Liver (tissue), 9 donors: Measurements from ENCODE around the gene TFB1M. TPM values are rescaled to one million over a fixed set of nuclear protein-coding genes. Genes with fewer than 3 reads are reported as not detected.

Experiments
- DNase-seq: peaks from one replicate; pipeline ENCODE4 v3.0.0-alpha.2; 2017; ENCODE audit warnings: low spot score
- H3K27ac ChIP-seq, 2 donors: one replicate each; pipeline ENCODE4 v1.7.0; 2013; ENCODE audit warnings: inconsistent platforms in 2 of 2, low read length in 2 of 2, control low read depth in 1 of 2, low read depth in 1 of 2, mild to moderate bottlenecking in 1 of 2
- H3K27me3 ChIP-seq, 4 donors: one replicate each; pipeline versions ENCODE4 v1.6.1 to v1.7.0; 2013; ENCODE audit warnings: low read length in 3 of 4, inconsistent platforms in 1 of 4, mild to moderate bottlenecking in 1 of 4, moderate library complexity in 1 of 4; ENCODE audit not compliant: control insufficient read depth in 4 of 4, insufficient read depth in 4 of 4
- H3K36me3 ChIP-seq, 4 donors: one replicate each; pipeline versions ENCODE4 v1.6.1 to v1.7.0; 2013; ENCODE audit warnings: low read length in 3 of 4, mild to moderate bottlenecking in 3 of 4, low read depth in 1 of 4, moderate library complexity in 1 of 4; ENCODE audit not compliant: control insufficient read depth in 4 of 4, insufficient read depth in 3 of 4
- H3K4me1 ChIP-seq, 4 donors: one replicate each; pipeline versions ENCODE4 v1.6.1 to v1.7.0; 2013; ENCODE audit warnings: low read length in 3 of 4, mild to moderate bottlenecking in 3 of 4, moderate library complexity in 1 of 4; ENCODE audit not compliant: control insufficient read depth in 4 of 4, insufficient read depth in 4 of 4
- H3K4me3 ChIP-seq, 3 donors: one replicate each; pipeline versions ENCODE4 v1.6.1 to v1.7.0; 2013; ENCODE audit warnings: low read length in 3 of 3, control low read depth in 1 of 3, low read depth in 1 of 3, mild to moderate bottlenecking in 1 of 3
- H3K9ac ChIP-seq, 2 donors: one replicate each; pipeline ENCODE4 v1.7.0; 2013; ENCODE audit warnings: low read length in 2 of 2, mild to moderate bottlenecking in 2 of 2, moderate library complexity in 2 of 2, control low read depth in 1 of 2, low read depth in 1 of 2
- H3K9me3 ChIP-seq, 4 donors: one replicate each; pipeline versions ENCODE4 v1.6.1 to v1.7.0; 2013; ENCODE audit warnings: low read length in 3 of 4; ENCODE audit not compliant: control insufficient read depth in 4 of 4
- ATF3 ChIP-seq: IDR thresholded peaks from 2 replicates; pipeline ENCODE4 v1.6.1; 2016; ENCODE audit warnings: antibody characterized with exemption
- CTCF ChIP-seq: fragments of 150-350 bp; IDR thresholded peaks from 2 replicates; pipeline ENCODE4 v1.5.1; 2017; ENCODE audit warnings: improper control_type of control experiment, low read depth, low read length; ENCODE audit not compliant: missing input control
- EGR1 ChIP-seq, 2 donors: IDR thresholded peaks; 2 replicates each; pipeline ENCODE4 v1.6.1; 2016 to 2018; ENCODE audit warnings: antibody characterized with exemption in 2 of 2, low read depth in 2 of 2
- FOXA1 ChIP-seq: IDR thresholded peaks from 2 replicates; pipeline ENCODE4 v1.6.1; 2016; ENCODE audit warnings: antibody characterized with exemption
- FOXA2 ChIP-seq: IDR thresholded peaks from 2 replicates; pipeline ENCODE4 v1.6.1; 2016; ENCODE audit warnings: antibody characterized with exemption
- GABPA ChIP-seq, 2 donors: IDR thresholded peaks in 1 of 2; conservative IDR thresholded peaks in 1 of 2; 2 replicates each; pipeline ENCODE4 v1.6.1; 2016; ENCODE audit warnings: antibody characterized with exemption in 2 of 2, mild to moderate bottlenecking in 1 of 2, moderate library complexity in 1 of 2
- HNF4A ChIP-seq, 2 donors: conservative IDR thresholded peaks; 2 replicates each; pipeline ENCODE4 v1.6.1; 2016; ENCODE audit warnings: antibody characterized with exemption in 2 of 2, mild to moderate bottlenecking in 2 of 2
- HNF4G ChIP-seq: IDR thresholded peaks from 2 replicates; pipeline ENCODE4 v1.6.1; 2016; ENCODE audit warnings: antibody characterized with exemption
- JUND ChIP-seq, 2 donors: IDR thresholded peaks; 2 replicates each; pipeline ENCODE4 v1.6.1; 2016; ENCODE audit warnings: antibody characterized with exemption in 2 of 2
- NR2F2 ChIP-seq: IDR thresholded peaks from 2 replicates; pipeline ENCODE4 v1.6.1; 2016; ENCODE audit warnings: antibody characterized with exemption
- RAD21 ChIP-seq, 2 donors: IDR thresholded peaks; 2 replicates each; pipeline ENCODE4 v1.6.1; 2016; ENCODE audit warnings: antibody characterized with exemption in 2 of 2, mild to moderate bottlenecking in 2 of 2
- REST ChIP-seq: IDR thresholded peaks from 2 replicates; pipeline ENCODE4 v1.6.1; 2016; ENCODE audit warnings: antibody characterized with exemption, mild to moderate bottlenecking
- RXRA ChIP-seq, 2 donors: IDR thresholded peaks; 2 replicates each; pipeline ENCODE4 v1.6.1; 2017 to 2018; ENCODE audit warnings: antibody characterized with exemption in 2 of 2, mild to moderate bottlenecking in 1 of 2
- SP1 ChIP-seq: IDR thresholded peaks from 2 replicates; pipeline ENCODE4 v1.6.1; 2018; ENCODE audit warnings: antibody characterized with exemption, mild to moderate bottlenecking
- TAF1 ChIP-seq: conservative IDR thresholded peaks from 2 replicates; pipeline ENCODE4 v1.6.1; 2016; ENCODE audit warnings: antibody characterized with exemption, mild to moderate bottlenecking
- YY1 ChIP-seq: IDR thresholded peaks from 2 replicates; pipeline ENCODE4 v1.6.1; 2016; ENCODE audit warnings: antibody characterized with exemption, mild to moderate bottlenecking
- WGBS: extraction: QIAGEN DNeasy Blood & Tissue Kit; methylation state at CpG from one replicate; pipeline ENCODE4 v1.1.7; 2013; 5-methylcytosine and 5-hydroxymethylcytosine counted together
- polyA plus RNA-seq, 2 donors: library from polyadenylated mRNA; stranded (reverse) in 1 of 2; unstranded in 1 of 2; fragments of 200-250 nt in 1 of 2; fragments of >200 nt in 1 of 2; fragmentation: Nextera tagmentation in 1 of 2; extraction: Ambion mirVana in 1 of 2; gene quantifications; one replicate each; pipeline versions ENCODE4 v1.2.1 to v1.2.3, GENCODE V29; 2013 to 2015
- total RNA-seq, 2 donors: library from RNA; depleted of rRNA; stranded (reverse); fragments of >200 nt; gene quantifications; one replicate each; pipeline ENCODE4 v1.2.3, GENCODE V29; 2014
- TF ChIP-seq, protein P1 (sequence below): IDR thresholded peaks from 2 replicates; pipeline ENCODE4 v1.6.1; 2016; ENCODE audit warnings: antibody characterized with exemption
- TF ChIP-seq, protein P2 (sequence below): IDR thresholded peaks from 2 replicates; pipeline ENCODE4 v1.6.1; 2016; ENCODE audit warnings: antibody characterized with exemption
- donor health status: healthy.
- donor health status: healthy.
- donor health status: healthy.
- donor health status: healthy.
- donor health status: healthy.

Gene TFB1M
- total and polyA plus RNA-seq, 4 donors = 9.2 to 17.0 (median 12.6) TPM

DNA sequence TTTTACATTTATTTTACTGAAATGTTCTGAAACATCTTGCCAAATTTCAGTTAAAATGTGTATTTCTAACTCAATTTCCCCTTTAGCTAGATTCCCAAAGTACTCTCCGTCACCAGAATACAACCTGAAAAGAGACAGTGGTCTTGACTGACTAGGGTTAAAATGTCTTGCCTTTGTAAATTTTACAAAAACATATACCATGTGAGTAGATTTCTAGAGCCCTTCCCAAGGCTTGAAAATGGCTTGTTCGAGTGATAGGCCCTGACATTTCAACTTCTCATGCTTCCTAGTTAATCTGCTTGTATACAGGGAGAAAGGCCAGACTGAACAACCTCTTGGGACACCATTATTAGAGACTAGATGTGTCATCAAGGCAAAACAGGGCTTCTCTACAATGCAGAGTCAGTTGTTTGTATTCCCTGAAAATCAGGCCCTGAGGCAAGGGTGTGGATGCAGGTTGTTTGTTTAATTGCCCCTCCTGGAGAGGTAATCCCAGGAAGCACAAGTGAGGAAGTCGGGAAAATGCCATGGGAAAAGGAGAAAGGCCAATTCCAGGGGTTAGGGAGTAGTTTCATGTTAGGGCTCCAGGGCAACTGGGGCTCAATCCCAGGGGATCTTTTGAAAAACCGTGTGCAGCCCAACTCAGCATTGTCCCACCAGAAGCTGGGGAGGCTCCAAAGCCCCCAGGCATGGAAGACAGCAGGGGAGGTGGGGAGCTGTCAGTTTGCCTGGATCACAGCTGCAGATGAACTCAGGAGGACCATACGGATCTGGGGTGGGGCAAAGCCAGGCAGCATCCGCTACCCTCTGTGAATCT is 11.6 kb upstream of the TFB1M start:
- Histone ChIP-seq H3K4me3 (no peak overlapping the region), H3K36me3 (no peaks in the 10 kb centered on the region), H3K27ac (no peak overlapping the region), H3K4me1 (no peaks in the 10 kb centered on the region), H3K9me3 (no peaks in the 10 kb centered on the region), H3K27me3 (no peaks in the 10 kb centered on the region), H3K9ac (no peak overlapping the region)
- TF ChIP-seq FOXA2 (no peak), GABPA (IDR thresholded peaks at IDR 0.05 in 1 of 2, conservative IDR thresholded peaks at IDR 0.05 in 1 of 2) (no peak), ATF3 (no peak), TAF1 (no peak)
- DNase-seq = no peak
- WGBS = 85% methylated on average over 6 of the region's 6 CpGs

GRCh38 chr6:155324993-155325392 is 10.7 kb upstream of the TFB1M start:
- no peak overlapping the region for H3K4me3 ChIP-seq
- no peaks in the 10 kb centered on the region for H3K4me1 ChIP-seq
- H3K27ac ChIP-seq = no peak overlapping the region
- DNase-seq = no peak
- H3K9me3 ChIP-seq = no peaks in the 10 kb centered on the region
- no peaks in the 10 kb centered on the region for H3K27me3 ChIP-seq
- no peaks in the 10 kb centered on the region for H3K36me3 ChIP-seq
- TF ChIP-seq YY1 (no peak), TAF1 (no peak), FOXA2 (no peak), RAD21 (IDR thresholded peaks at IDR 0.05) (no peak), NR2F2 (no peak), JUND (IDR thresholded peaks at IDR 0.05) (no peak), EGR1 (IDR thresholded peaks at IDR 0.05; ENCODE audit: low read depth in 2 of 2) (no peak), REST (no peak), SP1 (no peak), HNF4A (conservative IDR thresholded peaks at IDR 0.05) (no peak), HNF4G (no peak), FOXA1 (no peak), GABPA (IDR thresholded peaks at IDR 0.05 in 1 of 2, conservative IDR thresholded peaks at IDR 0.05 in 1 of 2) (no peak), CTCF (no peak), RXRA (IDR thresholded peaks at IDR 0.05) (no peak), ATF3 (no peak)
- TF ChIP-seq, protein P1, sequence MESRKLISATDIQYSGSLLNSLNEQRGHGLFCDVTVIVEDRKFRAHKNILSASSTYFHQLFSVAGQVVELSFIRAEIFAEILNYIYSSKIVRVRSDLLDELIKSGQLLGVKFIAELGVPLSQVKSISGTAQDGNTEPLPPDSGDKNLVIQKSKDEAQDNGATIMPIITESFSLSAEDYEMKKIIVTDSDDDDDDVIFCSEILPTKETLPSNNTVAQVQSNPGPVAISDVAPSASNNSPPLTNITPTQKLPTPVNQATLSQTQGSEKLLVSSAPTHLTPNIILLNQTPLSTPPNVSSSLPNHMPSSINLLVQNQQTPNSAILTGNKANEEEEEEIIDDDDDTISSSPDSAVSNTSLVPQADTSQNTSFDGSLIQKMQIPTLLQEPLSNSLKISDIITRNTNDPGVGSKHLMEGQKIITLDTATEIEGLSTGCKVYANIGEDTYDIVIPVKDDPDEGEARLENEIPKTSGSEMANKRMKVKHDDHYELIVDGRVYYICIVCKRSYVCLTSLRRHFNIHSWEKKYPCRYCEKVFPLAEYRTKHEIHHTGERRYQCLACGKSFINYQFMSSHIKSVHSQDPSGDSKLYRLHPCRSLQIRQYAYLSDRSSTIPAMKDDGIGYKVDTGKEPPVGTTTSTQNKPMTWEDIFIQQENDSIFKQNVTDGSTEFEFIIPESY = no peak
- TF ChIP-seq, protein P2, sequence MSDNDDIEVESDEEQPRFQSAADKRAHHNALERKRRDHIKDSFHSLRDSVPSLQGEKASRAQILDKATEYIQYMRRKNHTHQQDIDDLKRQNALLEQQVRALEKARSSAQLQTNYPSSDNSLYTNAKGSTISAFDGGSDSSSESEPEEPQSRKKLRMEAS = no peak
- no peak overlapping the region for H3K9ac ChIP-seq
